Measurements from ENCODE around the gene BET1L. TPM values are rescaled to one million over a fixed set of nuclear protein-coding genes. Genes with fewer than 3 reads are reported as not detected.

The BET1L gene
- total RNA-seq, 1 experiment from 2014 or later, result 14.4 TPM

DNA sequence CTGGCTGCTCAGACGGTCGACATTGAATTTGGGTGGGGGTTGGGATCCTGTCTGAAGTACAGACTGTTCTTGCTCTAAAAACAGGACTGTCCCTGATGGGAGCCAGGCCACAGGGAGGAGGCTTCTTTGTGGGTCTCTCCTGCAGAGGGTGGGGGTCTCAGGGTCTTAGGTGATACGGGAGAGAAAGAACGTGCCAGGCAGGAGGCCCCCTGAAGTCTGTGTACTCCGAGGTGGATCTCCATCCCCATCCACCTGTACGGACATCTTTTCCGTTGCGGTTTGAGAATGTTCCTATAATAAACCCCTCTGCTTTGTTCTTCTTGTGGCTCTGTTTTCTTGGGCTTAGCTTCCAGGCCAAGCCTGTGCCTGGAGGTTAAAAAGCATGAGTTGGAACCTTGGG, 45.5 kb upstream of the BET1L start:
- BruUV-seq (replicated peaks), result TSS peak; percentile 61
- intact Hi-C loops (cut with micrococcal nuclease), result no loop called here
- no peaks in the 10 kb centered on the region for H3K27me3 ChIP-seq (ENCODE audit: low read length)
- ChIA-PET CTCF (no interaction called here), POLR2A (ENCODE audit: unreplicated experiment) (no interaction called here)
- no peak overlapping the region for H3K4me2 ChIP-seq (ENCODE audit: low read length)
- H3K9me3 ChIP-seq (ENCODE audit: low read length), result no peaks in the 10 kb centered on the region
- no peak overlapping the region for H3K9ac ChIP-seq (ENCODE audit: low read length)
- H3K4me1 ChIP-seq (ENCODE audit: insufficient read depth, low read length), result no peaks in the 10 kb centered on the region
- no peaks in the 10 kb centered on the region for H4K20me1 ChIP-seq (ENCODE audit: low read length)
- ATAC-seq, result no peak
- no peak overlapping the region for H3K4me3 ChIP-seq (ENCODE audit: low read length)
- TF ChIP-seq EZH2phosphoT487 (IDR thresholded peaks at IDR 0.05; ENCODE audit: borderline replicate concordance, low read length) (no peak), CTCF (conservative IDR thresholded peaks at IDR 0.05; ENCODE audit: low read depth, low read length) (no peak), EZH2 (IDR thresholded peaks at IDR 0.05; ENCODE audit: low read length, unreplicated experiment) (no peak)
- no peaks in the 10 kb centered on the region for H3F3A ChIP-seq (ENCODE audit: low read length, unreplicated experiment)
- no peak overlapping the region for H2AFZ ChIP-seq (ENCODE audit: low read length)
- DNase-seq, result no peak
- peaks cover 30% of the 10 kb centered on the region for H3K36me3 ChIP-seq (ENCODE audit: low read depth, low read length)
- H3K9me2 ChIP-seq (replicated peaks; ENCODE audit: low read length), result no peaks in the 10 kb centered on the region
- H3K27ac ChIP-seq (ENCODE audit: low read length), result no peak overlapping the region
- no peaks in the 10 kb centered on the region for H3K79me2 ChIP-seq (ENCODE audit: low read length)

- Histone ChIP-seq H3K27ac (ENCODE audit: low read length) (no peak overlapping the region), H3K4me1 (ENCODE audit: insufficient read depth, low read length) (no peaks in the 10 kb centered on the region), H3K4me2 (ENCODE audit: low read length) (no peak overlapping the region), H3F3A (ENCODE audit: low read length, unreplicated experiment) (no peaks in the 10 kb centered on the region), H3K9me2 (replicated peaks; ENCODE audit: low read length) (no peaks in the 10 kb centered on the region), H3K9me3 (ENCODE audit: low read length) (no peaks in the 10 kb centered on the region), H2AFZ (ENCODE audit: low read length) (no peak overlapping the region), H3K27me3 (ENCODE audit: low read length) (no peaks in the 10 kb centered on the region), H3K79me2 (ENCODE audit: low read length) (no peaks in the 10 kb centered on the region), H4K20me1 (ENCODE audit: low read length) (no peaks in the 10 kb centered on the region), H3K36me3 (ENCODE audit: low read depth, low read length) (peaks cover 39% of the 10 kb centered on the region), H3K4me3 (ENCODE audit: low read length) (no peak overlapping the region), H3K9ac (ENCODE audit: low read length) (no peak overlapping the region)
- ATAC-seq (no peak), DNase-seq (no peak)
- intact Hi-C loops (cut with micrococcal nuclease), result no loop called here
- no TSS peak for BruUV-seq (replicated peaks)
- CTCF ChIA-PET, result no interaction called here
- TF ChIP-seq EZH2 (IDR thresholded peaks at IDR 0.05; ENCODE audit: low read length, unreplicated experiment) (no peak), EZH2phosphoT487 (IDR thresholded peaks at IDR 0.05; ENCODE audit: borderline replicate concordance, low read length) (no peak), CTCF (conservative IDR thresholded peaks at IDR 0.05; ENCODE audit: low read depth, low read length) (no peak)
- POLR2A ChIA-PET (ENCODE audit: unreplicated experiment), result no interaction called here
These were observed 44.4 kb upstream of the BET1L start for GRCh38 chr11:251550-251949.

DNA sequence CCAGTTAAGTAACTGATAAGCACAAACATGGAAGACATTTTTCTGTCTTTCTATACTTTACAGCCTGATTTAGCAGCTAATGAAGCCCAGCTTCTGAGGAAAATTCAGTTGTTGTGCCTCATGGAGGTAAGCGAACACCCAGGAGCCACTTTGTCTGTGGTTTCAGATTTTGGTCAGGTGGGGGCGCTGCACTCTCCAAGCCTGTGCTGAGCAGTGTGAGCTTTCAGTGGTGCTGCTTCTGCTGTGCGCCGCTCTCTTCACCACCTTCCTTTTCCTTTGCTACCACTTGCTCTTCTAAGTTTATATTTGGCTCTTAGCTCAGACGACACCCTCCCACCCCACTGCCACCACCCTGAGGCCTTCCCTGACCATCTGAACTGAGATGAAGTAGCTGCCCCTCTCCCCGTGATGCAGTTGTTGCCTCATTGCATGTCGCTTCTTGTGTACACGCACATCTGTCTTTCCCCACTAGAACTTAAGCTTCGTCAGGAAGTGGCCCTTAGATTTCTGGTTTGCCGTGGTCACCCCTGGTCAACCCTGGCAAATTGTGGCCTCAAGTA, 43.6 kb upstream of the BET1L start:
- DNase-seq (peak; percentile 50), ATAC-seq (peak; percentile 60)
- Histone ChIP-seq H3K9ac (ENCODE audit: low read length) (no peak overlapping the region), H3F3A (ENCODE audit: low read length, unreplicated experiment) (no peaks in the 10 kb centered on the region), H3K27ac (ENCODE audit: low read length) (no peak overlapping the region), H3K4me3 (ENCODE audit: low read length) (no peak overlapping the region), H3K4me1 (ENCODE audit: insufficient read depth, low read length) (no peaks in the 10 kb centered on the region), H2AFZ (ENCODE audit: low read length) (no peak overlapping the region), H3K9me3 (ENCODE audit: low read length) (no peaks in the 10 kb centered on the region), H4K20me1 (ENCODE audit: low read length) (no peaks in the 10 kb centered on the region), H3K36me3 (ENCODE audit: low read depth, low read length) (peaks cover 44% of the 10 kb centered on the region), H3K27me3 (ENCODE audit: low read length) (no peaks in the 10 kb centered on the region), H3K79me2 (ENCODE audit: low read length) (no peaks in the 10 kb centered on the region), H3K4me2 (ENCODE audit: low read length) (no peak overlapping the region), H3K9me2 (replicated peaks; ENCODE audit: low read length) (no peaks in the 10 kb centered on the region)
- ChIA-PET POLR2A (ENCODE audit: unreplicated experiment) (no interaction called here), CTCF (interaction anchor here (0.6 to 1.0 kb wide), 4 partner anchors 11 to 111 kb away, joined by 3 to 4 read pairs (median 3); partner anchors contain the start of gene IFITM2)
- intact Hi-C loops (cut with micrococcal nuclease), result no loop called here
- TF ChIP-seq EZH2phosphoT487 (IDR thresholded peaks at IDR 0.05; ENCODE audit: borderline replicate concordance, low read length) (no peak), EZH2 (IDR thresholded peaks at IDR 0.05; ENCODE audit: low read length, unreplicated experiment) (no peak), CTCF (conservative IDR thresholded peaks at IDR 0.05; ENCODE audit: low read depth, low read length) (peak; percentile 72)
- BruUV-seq (replicated peaks), result no TSS peak

Data from PC-3 (cell line).